ENCODE results near the gene HPRT1. TPM values are rescaled to one million over a fixed set of nuclear protein-coding genes. Genes with fewer than 3 reads are reported as not detected.
"Not testable (repeated sequence)": the region's sequence is repeated elsewhere in the genome, so short reads cannot be mapped to it uniquely, and the experiment has no call there.

Gene HPRT1
- total RNA-seq, 2 experiments from 2014 or later, result 78.8 to 83.8 TPM

DNA sequence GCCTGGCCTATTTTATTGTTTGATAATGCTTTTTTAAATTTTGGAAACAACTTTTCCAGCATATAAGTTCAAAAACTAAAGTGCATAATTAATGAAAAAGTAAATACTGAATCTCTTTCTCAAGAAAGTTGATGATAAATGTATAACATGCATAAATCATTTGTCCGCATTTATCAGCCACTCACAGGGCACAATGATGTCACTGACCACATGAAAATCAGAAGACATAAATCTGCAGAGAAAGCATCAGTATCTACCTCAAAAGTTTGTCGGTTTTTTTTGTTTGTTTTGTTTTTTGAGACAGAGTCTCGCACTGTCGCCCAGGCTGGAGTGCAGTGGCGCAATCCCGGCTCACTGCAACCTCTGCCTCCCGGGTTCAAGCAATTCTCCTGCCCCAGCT is 5.5 kb upstream of the HPRT1 start:
- no peaks in the 10 kb centered on the region for H3K36me3 Mint-ChIP-seq (ENCODE audit: low read depth)
- no peaks in the 10 kb centered on the region for H3K27me3 Mint-ChIP-seq
- H3K4me3 Mint-ChIP-seq, result no peak overlapping the region
- no peaks in the 10 kb centered on the region for H3K9me3 Mint-ChIP-seq
- ChIA-PET POLR2A (no interaction called here), CTCF (no interaction called here)
- H3K4me1 Mint-ChIP-seq, result peaks cover 4% of the 10 kb centered on the region
- no peak for DNase-seq
- no peak overlapping the region for H3K27ac Mint-ChIP-seq

DNA sequence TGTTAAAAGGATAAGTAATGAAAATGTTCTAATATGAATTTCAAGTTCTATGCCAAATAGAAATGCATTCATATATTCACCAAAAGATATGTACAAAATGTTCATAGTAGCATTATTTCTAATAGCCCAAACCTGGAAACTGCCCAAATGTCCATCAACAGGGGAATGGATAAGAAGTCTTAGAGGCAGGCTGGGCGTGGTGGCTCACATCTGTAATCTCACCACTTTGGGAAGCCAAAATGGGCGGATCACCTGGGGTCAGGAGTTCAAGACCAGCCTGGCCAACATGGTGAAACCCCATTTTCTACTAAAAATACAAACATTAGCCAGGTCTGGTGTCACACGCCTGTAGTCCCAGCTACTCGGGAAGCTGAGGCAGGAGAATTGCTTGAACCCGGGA is 2.3 kb upstream of the HPRT1 start:
- POLR2A ChIA-PET, result no interaction called here
- DNase-seq, result no peak
- CTCF ChIA-PET, result no interaction called here
- H3K27ac Mint-ChIP-seq, result no peak overlapping the region
- H3K9me3 Mint-ChIP-seq, result no peaks in the 10 kb centered on the region
- no peak overlapping the region for H3K4me3 Mint-ChIP-seq
- no peaks in the 10 kb centered on the region for H3K27me3 Mint-ChIP-seq
- no peaks in the 10 kb centered on the region for H3K36me3 Mint-ChIP-seq (ENCODE audit: low read depth)
- peaks cover 15% of the 10 kb centered on the region for H3K4me1 Mint-ChIP-seq

DNA sequence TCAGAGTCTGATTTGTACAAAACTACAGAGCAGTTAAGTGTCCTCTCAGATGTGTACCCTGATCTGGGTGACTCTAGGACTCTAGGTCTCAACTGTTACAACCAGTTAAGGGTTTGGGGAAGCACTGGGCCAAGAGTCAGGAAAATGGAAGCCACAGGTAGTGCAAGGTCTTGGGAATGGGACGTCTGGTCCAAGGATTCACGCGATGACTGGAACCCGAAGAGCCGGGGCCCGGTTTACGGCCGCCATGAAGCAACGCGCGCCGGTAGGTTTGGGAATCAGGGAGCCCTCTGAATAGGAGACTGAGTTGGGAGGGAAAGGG is 321 bp upstream of the HPRT1 start:
- peak overlapping the region; percentile 87 for H3K4me3 Mint-ChIP-seq
- H3K36me3 Mint-ChIP-seq (ENCODE audit: low read depth), result no peaks in the 10 kb centered on the region
- POLR2A ChIA-PET, result interaction anchor here (0.6 to 0.7 kb wide), 3 partner anchors 71 to 290 kb away, joined by 3 to 4 read pairs (median 3); no protein-coding TSS in a partner anchor
- CTCF ChIA-PET, result no interaction called here
- peaks cover 26% of the 10 kb centered on the region for H3K4me1 Mint-ChIP-seq
- no peaks in the 10 kb centered on the region for H3K27me3 Mint-ChIP-seq
- peak overlapping the region; percentile 35 for H3K27ac Mint-ChIP-seq
- no peak for DNase-seq
- no peaks in the 10 kb centered on the region for H3K9me3 Mint-ChIP-seq

DNA sequence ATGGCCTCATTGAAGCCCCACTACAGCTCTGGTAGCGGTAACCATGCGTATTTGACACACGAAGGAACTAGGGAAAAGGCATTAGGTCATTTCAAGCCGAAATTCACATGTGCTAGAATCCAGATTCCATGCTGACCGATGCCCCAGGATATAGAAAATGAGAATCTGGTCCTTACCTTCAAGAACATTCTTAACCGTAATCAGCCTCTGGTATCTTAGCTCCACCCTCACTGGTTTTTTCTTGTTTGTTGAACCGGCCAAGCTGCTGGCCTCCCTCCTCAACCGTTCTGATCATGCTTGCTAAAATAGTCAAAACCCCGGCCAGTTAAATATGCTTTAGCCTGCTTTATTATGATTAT is 876 bp downstream of the HPRT1 start:
- Mint-ChIP-seq H3K4me3 (peak overlapping the region; percentile 87), H3K36me3 (ENCODE audit: low read depth) (no peaks in the 10 kb centered on the region), H3K27ac (peak overlapping the region; percentile 80), H3K4me1 (peaks cover 30% of the 10 kb centered on the region), H3K27me3 (no peaks in the 10 kb centered on the region), H3K9me3 (no peaks in the 10 kb centered on the region)
- ChIA-PET POLR2A (interaction anchor here (1.0 to 1.3 kb wide), 3 partner anchors 12 to 23 kb away, joined by 3 to 4 read pairs (median 3); no protein-coding TSS in a partner anchor), CTCF (interaction anchor here (1.0 kb wide), 1 partner anchor 346 kb away, joined by 3 read pairs; a partner anchor contains a TSS)
- no peak for DNase-seq

GRCh38 chrX:134461437-134461836 is 1.5 kb downstream of the HPRT1 start:
- Mint-ChIP-seq H3K27me3 (no peaks in the 10 kb centered on the region), H3K27ac (peak overlapping the region; percentile 80), H3K4me1 (peaks cover 30% of the 10 kb centered on the region), H3K36me3 (ENCODE audit: low read depth) (no peaks in the 10 kb centered on the region), H3K9me3 (no peaks in the 10 kb centered on the region), H3K4me3 (peak overlapping the region; percentile 87)
- DNase-seq, result no peak
- ChIA-PET POLR2A (interaction anchor here (0.6 to 1.3 kb wide), 4 partner anchors 11 to 342 kb away, joined by 3 to 4 read pairs (median 3); no protein-coding TSS in a partner anchor), CTCF (interaction anchor here (1.0 kb wide), 1 partner anchor 345 kb away, joined by 3 read pairs; a partner anchor contains a TSS)

DNA sequence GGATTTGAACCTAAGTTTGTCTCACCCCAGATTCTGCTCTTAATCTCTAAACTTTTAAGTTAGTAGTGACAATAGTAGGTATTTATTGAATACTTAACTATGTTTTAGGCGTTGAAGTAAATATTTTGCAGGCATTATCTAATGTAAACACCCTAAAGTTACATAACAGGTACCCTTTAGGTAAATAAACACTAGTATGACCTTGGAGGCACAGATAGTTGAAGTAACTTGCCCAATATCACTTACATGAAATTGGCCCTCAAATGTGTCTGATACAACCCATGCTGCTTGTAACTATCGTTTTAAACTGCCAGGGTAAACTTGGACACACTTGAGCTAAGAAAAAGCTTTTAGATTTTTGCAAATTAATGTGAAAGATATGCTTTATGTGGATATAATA is 3.0 kb downstream of the HPRT1 start:
- Mint-ChIP-seq H3K4me1 (peaks cover 27% of the 10 kb centered on the region), H3K9me3 (no peaks in the 10 kb centered on the region), H3K4me3 (no peak overlapping the region), H3K27me3 (no peaks in the 10 kb centered on the region), H3K27ac (no peak overlapping the region), H3K36me3 (ENCODE audit: low read depth) (no peaks in the 10 kb centered on the region)
- ChIA-PET CTCF (no interaction called here), POLR2A (no interaction called here)
- no peak for DNase-seq

DNA sequence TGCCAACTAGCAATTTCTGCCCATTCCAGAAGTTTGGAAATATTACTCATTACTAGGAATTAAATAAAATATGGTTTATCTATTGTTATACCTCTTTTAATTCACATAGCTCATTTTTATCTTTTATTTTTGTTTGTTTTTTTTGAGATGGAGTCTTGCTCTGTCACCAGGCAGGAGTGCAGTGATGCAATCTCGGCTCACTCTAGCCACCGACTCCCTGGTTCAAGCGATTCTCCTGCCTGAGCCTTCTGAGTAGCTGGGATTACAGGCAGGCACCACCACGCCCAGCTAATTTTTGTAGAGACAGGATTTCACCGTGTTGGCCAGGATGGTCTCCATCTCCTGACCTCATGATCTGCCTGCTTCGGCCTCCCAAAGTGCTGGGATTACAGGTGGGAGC is 4.5 kb downstream of the HPRT1 start:
- CTCF ChIA-PET, result interaction anchor here (1.4 kb wide), 1 partner anchor 318 kb away, joined by 4 read pairs; no protein-coding TSS in a partner anchor
- POLR2A ChIA-PET; DNase-seq; H3K36me3 Mint-ChIP-seq (ENCODE audit: low read depth); H3K9me3 Mint-ChIP-seq; H3K27me3 Mint-ChIP-seq; H3K4me3 Mint-ChIP-seq; H3K27ac Mint-ChIP-seq: not testable (repeated sequence)
- H3K4me1 Mint-ChIP-seq, result peaks cover 32% of the 10 kb centered on the region

- Mint-ChIP-seq H3K36me3 (ENCODE audit: low read depth) (peaks cover 4% of the 10 kb centered on the region), H3K27ac (peak overlapping the region; percentile 26), H3K4me3 (no peak overlapping the region), H3K9me3 (no peaks in the 10 kb centered on the region), H3K4me1 (peaks cover 13% of the 10 kb centered on the region), H3K27me3 (no peaks in the 10 kb centered on the region)
- ChIA-PET POLR2A (no interaction called here), CTCF (no interaction called here)
- no peak for DNase-seq
These were observed 9.5 kb downstream of the HPRT1 start for GRCh38 chrX:134469486-134469885.

DNA sequence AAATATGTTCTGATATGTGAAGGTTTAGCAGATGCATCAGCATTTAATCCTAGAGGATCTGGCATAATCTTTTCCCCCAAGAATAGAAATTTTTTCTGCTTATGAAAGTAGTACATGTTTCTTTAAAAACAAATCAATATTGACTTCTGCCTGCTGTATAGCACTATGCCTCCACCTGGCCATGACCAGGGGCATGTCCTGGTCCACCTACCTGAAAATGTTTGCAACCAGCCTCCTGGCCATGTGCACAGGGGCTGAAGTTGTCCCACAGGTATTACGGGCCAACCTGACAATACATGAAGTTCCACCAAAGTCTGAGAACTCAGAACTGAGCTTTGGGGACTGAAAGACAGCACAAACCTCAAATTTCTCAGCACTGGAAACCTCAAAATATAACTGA is 10.0 kb downstream of the HPRT1 start:
- no peak overlapping the region for H3K27ac Mint-ChIP-seq
- ChIA-PET POLR2A (no interaction called here), CTCF (no interaction called here)
- H3K36me3 Mint-ChIP-seq (ENCODE audit: low read depth), result peaks cover 7% of the 10 kb centered on the region
- no peak overlapping the region for H3K4me3 Mint-ChIP-seq
- no peak for DNase-seq
- peaks cover 13% of the 10 kb centered on the region for H3K4me1 Mint-ChIP-seq
- no peaks in the 10 kb centered on the region for H3K27me3 Mint-ChIP-seq
- no peaks in the 10 kb centered on the region for H3K9me3 Mint-ChIP-seq

DNA sequence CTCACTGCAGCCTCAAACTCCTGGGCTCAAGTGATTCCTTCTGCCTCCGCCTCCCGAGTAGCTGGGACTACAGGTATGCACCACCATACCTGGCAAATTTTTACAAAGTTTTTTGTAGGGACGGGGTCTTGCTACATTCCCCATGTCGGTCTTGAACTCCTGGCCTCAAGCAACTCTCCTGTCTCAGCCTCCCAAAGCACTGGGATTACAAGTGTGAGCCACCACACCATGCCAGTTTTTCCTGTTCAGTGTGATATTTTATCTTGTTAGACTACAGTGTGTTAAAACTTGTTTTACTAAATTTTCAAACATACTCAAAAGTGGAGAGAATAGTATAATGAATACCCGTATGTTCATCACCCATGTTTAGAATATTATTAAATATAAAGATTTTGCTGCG is 12.1 kb downstream of the HPRT1 start:
- CTCF ChIA-PET, result interaction anchor here (0.9 to 2.7 kb wide), 2 partner anchors 12 to 52 kb away, joined by 4 to 8 read pairs; no protein-coding TSS in a partner anchor

GRCh38 chrX:134476284-134476683 is 16.3 kb downstream of the HPRT1 start:
- Mint-ChIP-seq H3K9me3 (no peaks in the 10 kb centered on the region), H3K4me1 (no peaks in the 10 kb centered on the region), H3K4me3 (no peak overlapping the region), H3K27ac (no peak overlapping the region), H3K36me3 (ENCODE audit: low read depth) (peaks cover 22% of the 10 kb centered on the region), H3K27me3 (no peaks in the 10 kb centered on the region)
- POLR2A ChIA-PET, result no interaction called here
- CTCF ChIA-PET, result no interaction called here
- DNase-seq, result no peak

More for the DNA sequence above, 12.1 kb downstream of the HPRT1 start:
- POLR2A ChIA-PET, result interaction anchor here (1.2 kb wide), 1 partner anchor 11 kb away, joined by 3 read pairs; no protein-coding TSS in a partner anchor
- no peak overlapping the region for H3K27ac Mint-ChIP-seq
- peaks cover 19% of the 10 kb centered on the region for H3K36me3 Mint-ChIP-seq (ENCODE audit: low read depth)
- no peaks in the 10 kb centered on the region for H3K9me3 Mint-ChIP-seq
- H3K4me1 Mint-ChIP-seq, result peaks cover 9% of the 10 kb centered on the region
- no peak overlapping the region for H3K4me3 Mint-ChIP-seq
- H3K27me3 Mint-ChIP-seq, result no peaks in the 10 kb centered on the region
- DNase-seq, result no peak

DNA sequence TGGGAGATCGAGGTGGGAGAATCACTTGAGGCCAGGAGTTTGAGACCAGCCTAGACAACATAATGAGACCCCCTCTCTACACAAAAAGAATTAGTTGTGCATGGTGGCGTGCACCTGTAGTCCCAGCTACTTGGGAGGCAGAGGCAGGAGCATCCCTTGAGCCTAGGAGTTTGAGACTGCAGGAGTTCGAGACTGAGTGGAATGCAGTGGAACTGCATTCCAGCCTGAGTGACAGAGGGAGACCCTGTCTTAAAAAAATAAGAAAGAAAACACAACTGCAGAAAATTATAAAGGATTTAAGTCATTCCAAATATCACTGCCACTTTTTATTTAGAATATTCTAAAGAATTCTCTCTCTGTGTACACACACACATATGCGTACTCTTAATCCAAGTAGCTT is 18.4 kb downstream of the HPRT1 start:
- H3K4me1 Mint-ChIP-seq, result no peaks in the 10 kb centered on the region
- H3K4me3 Mint-ChIP-seq, result no peak overlapping the region
- H3K27ac Mint-ChIP-seq, result no peak overlapping the region
- ChIA-PET POLR2A (no interaction called here), CTCF (no interaction called here)
- no peaks in the 10 kb centered on the region for H3K9me3 Mint-ChIP-seq
- DNase-seq, result no peak
- H3K27me3 Mint-ChIP-seq, result no peaks in the 10 kb centered on the region
- H3K36me3 Mint-ChIP-seq (ENCODE audit: low read depth), result peaks cover 23% of the 10 kb centered on the region

DNA sequence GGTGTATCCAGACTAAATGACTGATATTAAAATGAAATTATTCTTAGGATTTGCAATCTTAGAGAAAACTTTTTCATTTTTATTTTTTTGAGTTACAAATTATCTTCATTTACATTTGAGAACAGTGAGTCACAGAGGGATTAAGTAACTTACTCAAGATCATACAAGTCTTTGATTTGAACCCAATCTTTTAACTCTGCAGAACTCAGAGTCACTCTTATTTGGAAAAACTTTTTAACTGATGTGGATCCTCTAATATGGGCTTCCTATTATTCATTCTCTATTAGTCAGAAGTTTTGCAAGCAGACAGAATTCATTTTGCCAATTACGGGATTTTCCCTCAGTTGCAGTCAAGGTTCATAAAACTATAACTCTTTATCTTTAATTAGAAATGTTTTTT is 20.1 kb downstream of the HPRT1 start:
- Mint-ChIP-seq H3K4me3 (no peak overlapping the region), H3K9me3 (no peaks in the 10 kb centered on the region), H3K27ac (no peak overlapping the region), H3K4me1 (no peaks in the 10 kb centered on the region), H3K36me3 (ENCODE audit: low read depth) (peaks cover 18% of the 10 kb centered on the region), H3K27me3 (no peaks in the 10 kb centered on the region)
- POLR2A ChIA-PET, result no interaction called here
- DNase-seq, result no peak
- CTCF ChIA-PET, result interaction anchor here (0.9 kb wide), 1 partner anchor 276 kb away, joined by 3 read pairs; no protein-coding TSS in a partner anchor

- Mint-ChIP-seq H3K36me3 (ENCODE audit: low read depth) (peaks cover 9% of the 10 kb centered on the region), H3K9me3 (no peaks in the 10 kb centered on the region), H3K27me3 (no peaks in the 10 kb centered on the region), H3K4me3 (no peak overlapping the region), H3K4me1 (no peaks in the 10 kb centered on the region), H3K27ac (no peak overlapping the region)
- ChIA-PET POLR2A (no interaction called here), CTCF (no interaction called here)
- no peak for DNase-seq
These were observed 21.4 kb downstream of the HPRT1 start for GRCh38 chrX:134481339-134481738.
